Effector memory CD8-positive, alpha-beta T cell (primary cell): ENCODE data around the gene APOBR.

Experiments
- ATAC-seq: fragments of 150-1000 bp; cut with Tn5 transposase; replicated peaks from 2 replicates; pipeline ENCODE4 v1.10.0; 2021; ENCODE audit warnings: mild to moderate bottlenecking, moderate library complexity
- DNase-seq, 3 experiments: peaks; one replicate each; pipeline ENCODE4 v3.0.0; 2021
- H3K27ac Mint-ChIP-seq, 2 donors: one replicate each; pipeline ENCODE4 v1.8.0; 2022; ENCODE audit warnings: mild to moderate bottlenecking in 2 of 2, mixed read lengths in 2 of 2, moderate library complexity in 2 of 2
- H3K27me3 Mint-ChIP-seq, 2 donors: one replicate each; pipeline ENCODE4 v1.8.0; 2022; ENCODE audit warnings: mixed read lengths in 2 of 2
- H3K36me3 Mint-ChIP-seq: one replicate; pipeline ENCODE4 v1.8.0; 2022; ENCODE audit warnings: mild to moderate bottlenecking, moderate library complexity, mixed read lengths; ENCODE audit not compliant: insufficient read depth
- H3K4me1 Mint-ChIP-seq, 2 donors: one replicate each; pipeline ENCODE4 v1.8.0; 2022; ENCODE audit warnings: low read depth in 2 of 2, mixed read lengths in 2 of 2
- H3K4me3 Mint-ChIP-seq, 2 donors: one replicate each; pipeline ENCODE4 v1.8.0; 2022; ENCODE audit warnings: mild to moderate bottlenecking in 2 of 2, mixed read lengths in 2 of 2, moderate library complexity in 2 of 2
- H3K9me3 Mint-ChIP-seq, 2 donors: one replicate each; pipeline ENCODE4 v1.8.0; 2022; ENCODE audit warnings: mixed read lengths in 2 of 2

Gene APOBR

GRCh38 chr16:28502290-28502689 is 7.8 kb downstream of the APOBR start:
- no peak for ATAC-seq
- peaks cover 9 to 23% of the 10 kb centered on the region in 2 donors for H3K4me1 Mint-ChIP-seq
- no peak overlapping the region for H3K4me3 Mint-ChIP-seq
- no peak for DNase-seq
- H3K27me3 Mint-ChIP-seq: no peaks in the 10 kb centered on the region
- peaks cover 5% of the 10 kb centered on the region for H3K36me3 Mint-ChIP-seq
- no peak overlapping the region for H3K27ac Mint-ChIP-seq
- H3K9me3 Mint-ChIP-seq: no peaks in the 10 kb centered on the region

GRCh38 chr16:28503470-28504259 is 9.2 kb downstream of the APOBR start:
- Mint-ChIP-seq H3K9me3 (no peaks in the 10 kb centered on the region), H3K4me1 (peaks cover 14 to 25% of the 10 kb centered on the region in 2 donors), H3K36me3 (peaks cover under 1% of the 10 kb centered on the region), H3K4me3 (no peak overlapping the region), H3K27ac (no peak overlapping the region), H3K27me3 (no peaks in the 10 kb centered on the region)
- DNase-seq (no peak), ATAC-seq (no peak)

- no peaks in the 10 kb centered on the region for H3K36me3 Mint-ChIP-seq
- no peak for ATAC-seq
- no peak overlapping the region for H3K4me3 Mint-ChIP-seq
- no peak for DNase-seq
- H3K4me1 Mint-ChIP-seq: peaks cover 14 to 25% of the 10 kb centered on the region in 2 donors
- no peaks in the 10 kb centered on the region for H3K27me3 Mint-ChIP-seq
- no peak overlapping the region for H3K27ac Mint-ChIP-seq
- no peaks in the 10 kb centered on the region for H3K9me3 Mint-ChIP-seq
Observed at GRCh38 chr16:28504707-28505404, 10.4 kb downstream of the APOBR start.

GRCh38 chr16:28505489-28506137 is 11.2 kb downstream of the APOBR start:
- Mint-ChIP-seq H3K36me3 (no peaks in the 10 kb centered on the region), H3K9me3 (no peaks in the 10 kb centered on the region), H3K4me3 (no peak overlapping the region), H3K27me3 (no peaks in the 10 kb centered on the region), H3K27ac (peak overlapping the region in 1 of 2 donors; percentile 7), H3K4me1 (peaks cover 10 to 18% of the 10 kb centered on the region in 2 donors)
- no peak for DNase-seq
- ATAC-seq: no peak

- no peak overlapping the region for H3K4me3 Mint-ChIP-seq
- H3K9me3 Mint-ChIP-seq: no peaks in the 10 kb centered on the region
- no peak for ATAC-seq
- H3K36me3 Mint-ChIP-seq: no peaks in the 10 kb centered on the region
- H3K27me3 Mint-ChIP-seq: no peaks in the 10 kb centered on the region
- no peak for DNase-seq
- peaks cover 14 to 16% of the 10 kb centered on the region in 2 donors for H3K4me1 Mint-ChIP-seq
- no peak overlapping the region for H3K27ac Mint-ChIP-seq
Observed at GRCh38 chr16:28511031-28511430, 16.6 kb downstream of the APOBR start.

- H3K9me3 Mint-ChIP-seq: no peaks in the 10 kb centered on the region
- peaks cover 9 to 14% of the 10 kb centered on the region in 2 donors for H3K4me1 Mint-ChIP-seq
- no peak overlapping the region for H3K27ac Mint-ChIP-seq
Observed at GRCh38 chr16:28511801-28512789, 17.7 kb downstream of the APOBR start.

GRCh38 chr16:28513484-28514181 is 19.2 kb downstream of the APOBR start:
- Mint-ChIP-seq H3K9me3 (no peaks in the 10 kb centered on the region), H3K4me1 (peaks cover 0 to 4% of the 10 kb centered on the region in 2 donors), H3K27ac (no peak overlapping the region), H3K27me3 (no peaks in the 10 kb centered on the region), H3K4me3 (no peak overlapping the region), H3K36me3 (no peaks in the 10 kb centered on the region)
- no peak for ATAC-seq
- no peak for DNase-seq

More at GRCh38 chr16:28511801-28512789, 17.7 kb downstream of the APOBR start:
- Mint-ChIP-seq H3K27me3 (no peaks in the 10 kb centered on the region), H3K4me3 (no peak overlapping the region), H3K36me3 (no peaks in the 10 kb centered on the region)
- no peak for ATAC-seq
- DNase-seq: no peak

- Mint-ChIP-seq H3K36me3 (no peaks in the 10 kb centered on the region), H3K27ac (peak overlapping the region in 1 of 2 donors; percentile 59), H3K9me3 (no peaks in the 10 kb centered on the region), H3K4me3 (no peak overlapping the region), H3K4me1 (peaks cover 0 to 4% of the 10 kb centered on the region in 2 donors), H3K27me3 (no peaks in the 10 kb centered on the region)
- ATAC-seq (no peak), DNase-seq (no peak)
Observed at GRCh38 chr16:28514246-28514645, 19.8 kb downstream of the APOBR start.

GRCh38 chr16:28520672-28521071 is 26.2 kb downstream of the APOBR start:
- no peak for DNase-seq
- peaks cover 0 to 4% of the 10 kb centered on the region in 2 donors for H3K4me1 Mint-ChIP-seq
- no peaks in the 10 kb centered on the region for H3K36me3 Mint-ChIP-seq
- ATAC-seq: no peak
- no peaks in the 10 kb centered on the region for H3K27me3 Mint-ChIP-seq
- no peak overlapping the region for H3K27ac Mint-ChIP-seq
- H3K9me3 Mint-ChIP-seq: no peaks in the 10 kb centered on the region
- no peak overlapping the region for H3K4me3 Mint-ChIP-seq

GRCh38 chr16:28521436-28521835 is 27.0 kb downstream of the APOBR start:
- ATAC-seq: no peak
- DNase-seq: no peak
- Mint-ChIP-seq H3K36me3 (no peaks in the 10 kb centered on the region), H3K4me3 (no peak overlapping the region), H3K27me3 (no peaks in the 10 kb centered on the region), H3K9me3 (no peaks in the 10 kb centered on the region), H3K27ac (no peak overlapping the region), H3K4me1 (peaks cover 0 to 4% of the 10 kb centered on the region in 2 donors)

- Mint-ChIP-seq H3K4me1 (peaks cover 0 to 4% of the 10 kb centered on the region in 2 donors), H3K36me3 (no peaks in the 10 kb centered on the region), H3K27me3 (no peaks in the 10 kb centered on the region), H3K4me3 (no peak overlapping the region), H3K27ac (no peak overlapping the region), H3K9me3 (no peaks in the 10 kb centered on the region)
- DNase-seq (no peak), ATAC-seq (no peak)
Observed at GRCh38 chr16:28522792-28523191, 28.3 kb downstream of the APOBR start.

GRCh38 chr16:28524681-28525171 is 30.3 kb downstream of the APOBR start:
- no peaks in the 10 kb centered on the region for H3K27me3 Mint-ChIP-seq
- peaks cover 0 to 4% of the 10 kb centered on the region in 2 donors for H3K4me1 Mint-ChIP-seq
- ATAC-seq (no peak), DNase-seq (no peak)
- H3K9me3 Mint-ChIP-seq: no peaks in the 10 kb centered on the region
- peak overlapping the region in 1 of 2 donors; percentile 63 for H3K27ac Mint-ChIP-seq
- H3K36me3 Mint-ChIP-seq: no peaks in the 10 kb centered on the region
- H3K4me3 Mint-ChIP-seq: no peak overlapping the region
